Adipose tissue (tissue), 3 donors: ENCODE measurements around the gene HOXD11. TPM values are rescaled to one million over a fixed set of nuclear protein-coding genes. Genes with fewer than 3 reads are reported as not detected.

Experiments
- H3K27ac ChIP-seq: one replicate; pipeline ENCODE4 v1.5.1; 2013; ENCODE audit warnings: low read depth, low read length
- WGBS, 3 donors: extraction: QIAGEN DNeasy Blood & Tissue Kit; methylation state at CpG; one replicate each; pipeline ENCODE4 v1.1.7; 2013; 5-methylcytosine and 5-hydroxymethylcytosine counted together
- polyA plus RNA-seq, 3 donors: library from polyadenylated mRNA; stranded (reverse); fragments of 200-250 nt; gene quantifications; one replicate each; pipeline ENCODE4 v1.2.3, GENCODE V29; 2013
- donor health status: healthy with polysubstance abuse.
- donor health status: Bipolar disorder and iron deficiency.
- donor health status: healthy.

Gene HOXD11
- polyA plus RNA-seq, 3 donors = 0.05 to 0.59 TPM; not detected in 1

DNA sequence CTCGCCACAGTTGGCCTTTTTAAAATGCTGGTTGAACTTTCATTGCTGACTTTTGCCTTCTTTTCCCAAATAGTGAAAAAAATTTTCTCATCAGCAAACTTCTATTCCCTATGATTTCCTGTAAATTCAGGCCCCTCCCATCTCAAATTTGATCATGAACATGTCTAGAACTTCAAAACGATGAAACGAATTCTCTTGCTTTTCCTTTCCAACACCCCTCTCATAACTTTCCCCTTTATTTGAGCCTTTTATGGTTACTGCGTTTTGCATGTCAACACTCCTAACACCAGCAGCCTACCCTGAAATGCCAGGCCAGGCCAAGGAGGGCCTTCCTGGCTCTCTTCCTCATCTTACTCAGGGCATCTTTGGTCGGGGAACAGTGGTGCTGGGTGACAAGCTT is 16.2 kb upstream of the HOXD11 start:
- no peak overlapping the region for H3K27ac ChIP-seq
- 27 to 39% (median 31%) methylated on average over 5 of the region's 5 CpGs for WGBS, 3 donors

DNA sequence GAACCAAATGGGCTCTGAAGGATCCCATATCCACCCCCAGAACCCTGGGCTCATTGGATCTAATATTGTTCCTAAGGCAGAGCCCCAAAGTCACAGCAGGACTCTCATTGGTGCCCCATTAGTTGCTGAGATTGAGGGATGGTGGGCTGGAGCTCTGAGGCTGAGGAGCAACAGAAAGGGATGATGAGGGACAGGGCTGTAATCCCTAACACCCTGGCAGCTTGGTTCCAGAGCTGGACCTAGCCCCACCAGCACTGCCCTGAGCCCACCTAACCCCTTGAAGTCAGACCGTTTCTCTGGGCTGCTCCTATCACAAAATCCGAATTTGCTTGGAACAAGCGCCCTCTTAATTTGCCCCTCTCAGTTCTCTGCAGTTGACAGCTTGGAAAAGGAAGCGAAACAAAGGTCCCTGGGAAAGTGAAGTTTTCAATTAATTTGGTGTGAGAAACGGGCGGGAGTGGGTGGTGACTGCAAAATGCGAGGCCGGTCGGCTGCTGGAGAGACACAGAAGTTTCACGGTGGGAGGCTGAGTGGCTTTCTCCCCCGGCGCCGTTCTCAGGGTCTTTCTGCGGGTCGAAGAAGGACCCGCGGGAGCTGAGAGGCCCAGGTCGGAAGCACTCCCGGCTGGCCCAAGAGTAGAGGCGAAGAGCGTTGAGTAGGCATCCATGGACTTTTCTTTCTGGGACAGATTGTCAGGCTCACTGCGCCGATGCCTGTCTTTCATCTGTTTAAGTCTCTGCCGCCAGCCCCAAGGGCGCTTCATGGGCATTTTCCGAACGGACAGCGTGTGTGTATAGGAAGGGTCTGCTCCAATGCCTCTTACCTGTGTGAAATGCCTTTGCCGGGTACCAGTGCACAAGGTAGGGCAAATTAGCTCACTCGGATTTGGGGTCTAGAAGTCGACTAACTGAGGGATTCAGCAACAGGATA is 15.5 kb upstream of the HOXD11 start:
- H3K27ac ChIP-seq = no peak overlapping the region
- 6 to 23% (median 7%) methylated on average over 31 of the region's 31 CpGs for WGBS, 3 donors

- H3K27ac ChIP-seq = no peak within 1 kb of the TSS
- 3 to 4% (median 4%) methylated on average over 44 to 91 of the region's 95 CpGs for WGBS, 3 donors
Observed at GRCh38 chr2:176092270-176093144, 14.6 kb upstream of the HOXD11 start, which contains the start of gene HOXD13. HOXD13 (plus strand) TSS chr2:176092721; CDS start chr2:176092891, 170 bp downstream.

DNA sequence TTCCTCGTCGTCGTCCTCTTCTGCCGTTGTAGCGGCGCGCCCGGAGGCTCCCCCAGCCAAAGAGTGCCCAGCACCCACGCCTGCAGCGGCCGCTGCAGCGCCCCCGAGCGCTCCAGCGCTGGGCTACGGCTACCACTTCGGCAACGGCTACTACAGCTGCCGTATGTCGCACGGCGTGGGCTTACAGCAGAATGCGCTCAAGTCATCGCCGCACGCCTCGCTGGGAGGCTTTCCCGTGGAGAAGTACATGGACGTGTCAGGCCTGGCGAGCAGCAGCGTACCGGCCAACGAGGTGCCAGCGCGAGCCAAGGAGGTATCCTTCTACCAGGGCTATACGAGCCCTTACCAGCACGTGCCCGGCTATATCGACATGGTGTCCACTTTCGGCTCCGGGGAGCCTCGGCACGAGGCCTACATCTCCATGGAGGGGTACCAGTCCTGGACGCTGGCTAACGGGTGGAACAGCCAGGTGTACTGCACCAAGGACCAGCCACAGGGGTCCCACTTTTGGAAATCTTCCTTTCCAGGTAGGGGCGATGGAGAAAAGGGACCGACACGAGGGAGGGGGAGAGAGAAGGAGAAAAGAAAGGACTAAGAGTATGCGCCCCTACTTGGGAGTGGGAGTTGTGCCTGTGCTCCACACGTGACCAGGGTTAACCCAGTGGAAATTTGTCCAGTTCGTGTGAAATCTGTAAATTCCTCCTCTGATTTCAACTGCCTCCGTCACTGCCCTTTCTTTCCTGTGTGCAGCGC is 13.8 kb upstream of the HOXD11 start:
- no peak overlapping the region for H3K27ac ChIP-seq
- 2 to 6% (median 4%) methylated on average over 44 to 53 of the region's 53 CpGs for WGBS, 3 donors

DNA sequence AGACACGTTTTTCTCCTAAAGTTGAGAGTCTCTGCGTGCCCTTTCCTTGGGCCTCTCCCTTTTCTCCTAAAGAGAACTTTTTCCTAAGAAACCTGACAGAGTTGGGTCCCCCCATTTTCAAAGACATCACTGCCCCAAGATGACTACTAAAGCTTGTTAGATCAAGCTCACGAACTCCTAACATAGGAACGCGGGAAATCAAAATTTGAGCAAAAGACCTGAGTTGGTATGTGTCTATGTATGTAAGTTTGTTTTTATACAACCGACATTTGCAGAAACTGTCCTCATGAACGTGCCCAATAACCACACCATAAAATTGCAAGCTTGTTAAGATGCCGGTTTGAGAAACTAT is 13.2 kb upstream of the HOXD11 start:
- no peak overlapping the region for H3K27ac ChIP-seq
- WGBS, 3 donors = 11 to 24% (median 11%) methylated on average over 8 of the region's 8 CpGs

DNA sequence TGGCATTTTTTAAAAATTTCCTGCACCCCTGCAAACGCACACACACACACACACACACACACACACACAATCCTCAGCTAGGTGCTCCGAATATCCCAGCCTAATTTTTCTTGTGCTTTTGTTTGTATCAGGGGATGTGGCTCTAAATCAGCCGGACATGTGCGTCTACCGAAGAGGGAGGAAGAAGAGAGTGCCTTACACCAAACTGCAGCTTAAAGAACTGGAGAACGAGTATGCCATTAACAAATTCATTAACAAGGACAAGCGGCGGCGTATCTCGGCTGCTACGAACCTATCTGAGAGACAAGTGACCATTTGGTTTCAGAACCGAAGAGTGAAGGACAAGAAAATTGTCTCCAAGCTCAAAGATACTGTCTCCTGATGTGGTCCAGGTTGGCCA is 12.7 kb upstream of the HOXD11 start:
- WGBS, 3 donors = 3 to 25% (median 8%) methylated on average over 12 of the region's 12 CpGs
- H3K27ac ChIP-seq = no peak overlapping the region

GRCh38 chr2:176095421-176095820 is 11.7 kb upstream of the HOXD11 start:
- 15 to 33% (median 18%) methylated on average over 5 of the region's 5 CpGs for WGBS, 3 donors
- no peak overlapping the region for H3K27ac ChIP-seq

DNA sequence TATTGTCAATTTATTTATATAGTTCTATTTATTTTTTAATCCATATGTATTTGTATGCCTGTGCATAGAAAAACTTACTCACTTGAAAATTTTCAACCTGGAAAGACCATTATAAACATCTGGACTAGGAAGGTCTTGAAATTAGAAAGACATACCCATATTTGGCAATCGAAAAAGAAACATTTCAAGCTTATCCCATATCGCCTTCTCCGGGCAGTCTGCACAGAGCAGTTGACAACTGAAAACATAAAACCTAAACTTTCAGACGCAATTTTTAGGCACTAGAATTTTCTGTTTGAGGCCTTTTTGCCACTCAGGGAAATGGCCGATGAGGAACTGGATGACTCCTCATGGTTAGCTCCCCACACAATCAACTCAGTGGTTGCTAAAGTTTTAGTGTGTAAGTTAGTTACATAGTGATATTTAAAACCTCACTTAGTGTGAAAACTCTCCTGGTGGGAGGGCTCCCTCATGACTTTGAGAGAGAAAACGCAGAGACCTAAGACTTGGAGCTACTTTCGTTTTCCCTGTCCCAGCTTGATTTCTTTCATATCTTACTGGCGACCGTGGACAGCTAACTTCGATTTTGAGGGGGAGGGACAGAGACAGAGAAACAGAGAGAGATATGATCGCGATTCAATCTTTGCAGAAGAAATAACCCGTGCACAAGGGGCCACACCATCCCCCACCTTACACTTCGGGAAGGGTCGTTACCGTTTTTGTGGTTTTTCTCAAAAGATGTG is 10.7 kb upstream of the HOXD11 start:
- WGBS, 3 donors = 8 to 13% (median 9%) methylated on average over 16 of the region's 16 CpGs
- H3K27ac ChIP-seq = no peak overlapping the region

DNA sequence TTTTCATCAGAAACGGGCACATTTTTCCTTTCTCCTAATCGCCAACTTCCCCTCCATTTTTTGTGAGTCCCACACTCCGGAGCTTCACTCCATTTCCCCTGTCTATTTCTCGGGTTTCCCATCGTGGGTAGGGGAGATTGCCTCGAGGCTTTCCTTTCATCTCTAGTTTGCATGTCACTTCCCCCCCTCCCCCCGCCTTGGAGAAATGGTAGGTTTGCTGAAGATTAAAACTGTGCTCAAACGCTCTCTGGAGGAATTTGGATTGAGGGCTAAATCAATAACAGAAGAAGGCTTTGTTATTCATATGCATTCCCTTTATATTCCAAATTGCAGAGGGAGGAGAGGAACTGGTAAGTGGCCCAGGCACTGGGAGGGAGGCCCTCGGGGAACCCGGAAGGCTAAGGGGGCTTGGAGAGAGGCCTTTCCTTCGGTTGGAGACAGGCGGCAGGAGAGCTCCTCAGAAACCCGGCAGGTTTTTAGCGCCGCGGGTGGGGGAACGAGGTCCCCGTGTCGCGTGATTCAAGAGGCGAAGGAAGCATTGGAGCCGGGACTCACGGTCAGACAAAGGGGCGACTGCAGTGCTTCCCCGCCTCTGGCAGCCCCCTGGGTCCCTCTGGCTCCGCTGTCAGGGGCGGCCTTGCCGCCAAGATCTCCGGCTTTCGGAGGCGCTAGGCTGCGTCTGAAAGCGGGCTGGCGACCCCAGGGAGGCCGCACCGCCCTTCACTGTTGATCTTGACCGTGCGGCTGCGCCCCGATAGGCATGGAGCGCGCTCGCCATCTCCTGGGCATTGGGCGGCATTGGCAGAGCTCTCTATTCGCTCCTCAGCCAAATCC is 9.9 kb upstream of the HOXD11 start:
- 1 to 2% (median 2%) methylated on average over 44 to 45 of the region's 45 CpGs for WGBS, 3 donors
- H3K27ac ChIP-seq = no peak overlapping the region

- no peak overlapping the region for H3K27ac ChIP-seq
- WGBS, 3 donors = 2 to 5% (median 5%) methylated on average over 18 of the region's 18 CpGs
Observed at GRCh38 chr2:176097820-176098365, 9.2 kb upstream of the HOXD11 start.

- 2 to 11% (median 5%) methylated on average over 35 of the region's 35 CpGs for WGBS, 3 donors
- H3K27ac ChIP-seq = no peak overlapping the region
Observed at GRCh38 chr2:176098366-176099158, 8.5 kb upstream of the HOXD11 start.

- H3K27ac ChIP-seq = no peak overlapping the region
- WGBS, 3 donors = 4 to 26% (median 8%) methylated on average over 30 of the region's 30 CpGs
Observed at GRCh38 chr2:176099159-176099727, 7.8 kb upstream of the HOXD11 start.

GRCh38 chr2:176099728-176100546 is 7.1 kb upstream of the HOXD11 start, which contains the start of gene HOXD12:
HOXD12 (plus strand) TSS chr2:176099795; CDS start chr2:176099802, 7 bp downstream.
- WGBS, 3 donors = 3 to 17% (median 7%) methylated on average over 70 of the region's 70 CpGs
- H3K27ac ChIP-seq = no peak within 1 kb of the TSS

- H3K27ac ChIP-seq = no peak overlapping the region
- 8 to 24% (median 8%) methylated on average over 28 of the region's 28 CpGs for WGBS, 3 donors
Observed at GRCh38 chr2:176100547-176101140, 6.4 kb upstream of the HOXD11 start.
